ENCODE results near the gene TMEM178B. TPM values are rescaled to one million over a fixed set of nuclear protein-coding genes. Genes with fewer than 3 reads are reported as not detected.

TMEM178B gene
- total and polyA plus RNA-seq, 10 of the 15 experiments (the other 5 are each of a cell fraction or from before 2014, with no cell fraction given): 0.01 to 1.1 (median 0.04) TPM; not detected in 2

DNA sequence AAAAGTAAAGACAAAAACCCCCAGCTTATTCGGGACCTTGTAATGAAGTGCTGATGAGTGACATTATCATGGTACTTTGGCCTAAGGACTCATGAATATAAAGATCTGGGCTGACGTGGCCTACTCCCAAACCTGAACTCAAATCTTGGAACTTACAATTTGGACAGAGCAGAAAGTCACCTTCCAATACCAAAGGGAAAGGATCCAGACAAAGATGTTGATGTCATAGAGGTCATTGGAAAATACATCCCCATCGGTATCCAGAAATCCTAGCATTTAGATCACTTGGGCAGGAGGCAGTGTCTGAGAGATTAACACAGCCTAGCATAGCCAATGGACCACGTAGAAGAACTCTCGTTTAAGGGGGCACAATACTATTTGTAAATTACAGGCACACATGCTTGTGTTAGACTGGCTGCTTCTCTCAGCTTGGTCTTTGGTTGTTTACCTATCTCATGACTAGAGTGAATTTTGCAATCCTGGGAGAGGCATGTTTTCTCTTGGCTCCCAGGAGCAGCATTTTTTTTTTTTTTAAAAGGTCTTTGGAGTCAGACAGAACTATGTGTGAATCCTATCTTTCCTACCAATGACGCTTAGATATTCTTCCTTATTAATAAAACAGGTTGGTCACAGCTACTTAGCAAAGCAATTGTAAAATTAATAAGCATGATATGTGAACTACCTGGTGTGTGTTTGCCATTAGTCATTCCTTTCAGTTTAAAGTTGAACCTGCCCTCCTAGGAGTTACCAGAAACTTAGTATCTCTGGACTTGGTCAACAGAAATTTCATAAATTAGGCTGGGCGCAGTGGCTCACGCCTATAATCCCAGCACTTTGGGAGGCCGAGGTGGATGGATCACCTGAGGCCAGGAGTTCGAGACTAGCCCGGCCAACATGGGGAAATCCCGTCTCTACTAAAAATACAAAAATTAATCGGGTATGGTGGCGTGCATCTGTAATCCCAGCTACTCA is 31.4 kb upstream of the TMEM178B start (continued):
- TF ChIP-seq, protein P1, sequence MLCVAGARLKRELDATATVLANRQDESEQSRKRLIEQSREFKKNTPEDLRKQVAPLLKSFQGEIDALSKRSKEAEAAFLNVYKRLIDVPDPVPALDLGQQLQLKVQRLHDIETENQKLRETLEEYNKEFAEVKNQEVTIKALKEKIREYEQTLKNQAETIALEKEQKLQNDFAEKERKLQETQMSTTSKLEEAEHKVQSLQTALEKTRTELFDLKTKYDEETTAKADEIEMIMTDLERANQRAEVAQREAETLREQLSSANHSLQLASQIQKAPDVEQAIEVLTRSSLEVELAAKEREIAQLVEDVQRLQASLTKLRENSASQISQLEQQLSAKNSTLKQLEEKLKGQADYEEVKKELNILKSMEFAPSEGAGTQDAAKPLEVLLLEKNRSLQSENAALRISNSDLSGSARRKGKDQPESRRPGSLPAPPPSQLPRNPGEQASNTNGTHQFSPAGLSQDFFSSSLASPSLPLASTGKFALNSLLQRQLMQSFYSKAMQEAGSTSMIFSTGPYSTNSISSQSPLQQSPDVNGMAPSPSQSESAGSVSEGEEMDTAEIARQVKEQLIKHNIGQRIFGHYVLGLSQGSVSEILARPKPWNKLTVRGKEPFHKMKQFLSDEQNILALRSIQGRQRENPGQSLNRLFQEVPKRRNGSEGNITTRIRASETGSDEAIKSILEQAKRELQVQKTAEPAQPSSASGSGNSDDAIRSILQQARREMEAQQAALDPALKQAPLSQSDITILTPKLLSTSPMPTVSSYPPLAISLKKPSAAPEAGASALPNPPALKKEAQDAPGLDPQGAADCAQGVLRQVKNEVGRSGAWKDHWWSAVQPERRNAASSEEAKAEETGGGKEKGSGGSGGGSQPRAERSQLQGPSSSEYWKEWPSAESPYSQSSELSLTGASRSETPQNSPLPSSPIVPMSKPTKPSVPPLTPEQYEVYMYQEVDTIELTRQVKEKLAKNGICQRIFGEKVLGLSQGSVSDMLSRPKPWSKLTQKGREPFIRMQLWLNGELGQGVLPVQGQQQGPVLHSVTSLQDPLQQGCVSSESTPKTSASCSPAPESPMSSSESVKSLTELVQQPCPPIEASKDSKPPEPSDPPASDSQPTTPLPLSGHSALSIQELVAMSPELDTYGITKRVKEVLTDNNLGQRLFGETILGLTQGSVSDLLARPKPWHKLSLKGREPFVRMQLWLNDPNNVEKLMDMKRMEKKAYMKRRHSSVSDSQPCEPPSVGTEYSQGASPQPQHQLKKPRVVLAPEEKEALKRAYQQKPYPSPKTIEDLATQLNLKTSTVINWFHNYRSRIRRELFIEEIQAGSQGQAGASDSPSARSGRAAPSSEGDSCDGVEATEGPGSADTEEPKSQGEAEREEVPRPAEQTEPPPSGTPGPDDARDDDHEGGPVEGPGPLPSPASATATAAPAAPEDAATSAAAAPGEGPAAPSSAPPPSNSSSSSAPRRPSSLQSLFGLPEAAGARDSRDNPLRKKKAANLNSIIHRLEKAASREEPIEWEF (IDR thresholded peaks at IDR 0.05; ENCODE audit: insufficient replicate concordance, low read depth, low read length): no peak

DNA sequence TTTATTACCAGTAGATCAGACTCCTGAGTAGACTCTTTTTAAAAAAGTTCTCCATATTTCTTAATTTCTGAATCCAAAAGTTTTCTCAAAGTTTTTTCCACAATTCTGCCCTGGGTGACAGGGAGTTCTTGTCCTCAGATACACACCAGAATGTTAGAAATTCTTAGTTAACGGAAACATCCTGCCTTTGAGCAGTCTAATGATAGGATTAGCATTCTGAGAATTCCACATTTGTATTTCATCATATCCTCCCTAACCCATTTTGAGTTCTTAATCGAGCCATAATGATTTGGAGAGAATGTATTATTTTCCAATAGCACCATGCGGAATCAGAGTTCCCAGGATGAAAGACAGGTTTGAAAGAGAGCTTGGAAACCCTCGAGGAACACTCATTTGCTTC is 30.2 kb upstream of the TMEM178B start:
- no TSS peak for BruUV-seq (replicated peaks)
- H3K9ac ChIP-seq (ENCODE audit: control insufficient read depth, insufficient read depth, low read length): no peak overlapping the region
- no peaks in the 10 kb centered on the region for H3K9me3 ChIP-seq (replicated peaks; ENCODE audit: control insufficient read depth, insufficient read depth, low read length)
- H3K79me2 ChIP-seq (ENCODE audit: control insufficient read depth, insufficient read depth, low read length): no peaks in the 10 kb centered on the region
- H4K20me1 ChIP-seq (ENCODE audit: control insufficient read depth, insufficient read depth): no peaks in the 10 kb centered on the region
- no peak overlapping the region for H3K4me2 ChIP-seq (ENCODE audit: control insufficient read depth, insufficient read depth)
- H2AFZ ChIP-seq (ENCODE audit: control insufficient read depth, low read depth, low read length): no peak overlapping the region
- TF ChIP-seq CHD1 (IDR thresholded peaks at IDR 0.05; ENCODE audit: low read depth, low read length) (no peak), MTA3 (IDR thresholded peaks at IDR 0.05; ENCODE audit: borderline replicate concordance, low read length) (no peak)
- RAD21 ChIA-PET (ENCODE audit: unreplicated experiment): no interaction called here
- CTCF ChIA-PET: no interaction called here
- WGBS (ENCODE audit: insufficient coverage, insufficient replicate concordance, low lambda C conversion rate, missing lambda C conversion rate): 21% methylated on average over 4 of the region's 4 CpGs
- DNase-seq (ENCODE audit: low read depth, low spot score) (no peak), FAIRE-seq (no peak), ATAC-seq (no peak)
- intact Hi-C loops (cut with micrococcal nuclease; ENCODE audit: unreplicated experiment): no loop called here
- no peaks in the 10 kb centered on the region for H3K36me3 ChIP-seq (ENCODE audit: control insufficient read depth in 2 of 2, insufficient read depth in 2 of 2, low read length in 1 of 2)
- no peaks in the 10 kb centered on the region for H3K27me3 ChIP-seq (replicated peaks in 1 of 2; ENCODE audit: control insufficient read depth in 2 of 2, insufficient read depth in 2 of 2, low read length in 1 of 2)
- in situ Hi-C loops (cut with MboI): no loop called here
- POLR2A ChIA-PET: no interaction called here
- SMC1A ChIA-PET (ENCODE audit: uncharacterized antibody, unreplicated experiment): interaction anchor here (1.3 kb wide), 1 partner anchor 180 kb away, joined by 3 read pairs; no protein-coding TSS in a partner anchor
- H3K4me1 ChIP-seq (ENCODE audit: control insufficient read depth, insufficient read depth, low read length): no peaks in the 10 kb centered on the region
- H3K27ac ChIP-seq (ENCODE audit: control insufficient read depth, insufficient read depth): no peak overlapping the region
- no peak overlapping the region for H3K4me3 ChIP-seq

Measured in GM12878 (cell line).